Cardiac fibroblast (primary cell): Measurements from ENCODE around the gene ISL1.
A peak's percentile ranks its signal among the peaks of the same experiment; 100 is the strongest.

Experiments
- DNase-seq, 2 donors: peaks; one replicate each; pipeline versions ENCODE4 v3.0.0 to v3.0.0-alpha.2; 2010; ENCODE audit warnings: low read depth in 2 of 2
- H3K4me3 ChIP-seq, 2 donors: replicated peaks in 1 of 2; 1 replicate in 1 of 2; 2 replicates in 1 of 2; pipeline ENCODE4 v1.5.1; 2011; ENCODE audit warnings: low read depth in 2 of 2, low read length in 2 of 2, mild to moderate bottlenecking in 2 of 2, moderate library complexity in 1 of 2
- TF ChIP-seq, protein P1 (sequence below): IDR thresholded peaks from one replicate; pipeline ENCODE4 v1.5.1; 2011; ENCODE audit warnings: low read depth, mild to moderate bottlenecking, low read length, inconsistent platforms

The ISL1 gene

DNA sequence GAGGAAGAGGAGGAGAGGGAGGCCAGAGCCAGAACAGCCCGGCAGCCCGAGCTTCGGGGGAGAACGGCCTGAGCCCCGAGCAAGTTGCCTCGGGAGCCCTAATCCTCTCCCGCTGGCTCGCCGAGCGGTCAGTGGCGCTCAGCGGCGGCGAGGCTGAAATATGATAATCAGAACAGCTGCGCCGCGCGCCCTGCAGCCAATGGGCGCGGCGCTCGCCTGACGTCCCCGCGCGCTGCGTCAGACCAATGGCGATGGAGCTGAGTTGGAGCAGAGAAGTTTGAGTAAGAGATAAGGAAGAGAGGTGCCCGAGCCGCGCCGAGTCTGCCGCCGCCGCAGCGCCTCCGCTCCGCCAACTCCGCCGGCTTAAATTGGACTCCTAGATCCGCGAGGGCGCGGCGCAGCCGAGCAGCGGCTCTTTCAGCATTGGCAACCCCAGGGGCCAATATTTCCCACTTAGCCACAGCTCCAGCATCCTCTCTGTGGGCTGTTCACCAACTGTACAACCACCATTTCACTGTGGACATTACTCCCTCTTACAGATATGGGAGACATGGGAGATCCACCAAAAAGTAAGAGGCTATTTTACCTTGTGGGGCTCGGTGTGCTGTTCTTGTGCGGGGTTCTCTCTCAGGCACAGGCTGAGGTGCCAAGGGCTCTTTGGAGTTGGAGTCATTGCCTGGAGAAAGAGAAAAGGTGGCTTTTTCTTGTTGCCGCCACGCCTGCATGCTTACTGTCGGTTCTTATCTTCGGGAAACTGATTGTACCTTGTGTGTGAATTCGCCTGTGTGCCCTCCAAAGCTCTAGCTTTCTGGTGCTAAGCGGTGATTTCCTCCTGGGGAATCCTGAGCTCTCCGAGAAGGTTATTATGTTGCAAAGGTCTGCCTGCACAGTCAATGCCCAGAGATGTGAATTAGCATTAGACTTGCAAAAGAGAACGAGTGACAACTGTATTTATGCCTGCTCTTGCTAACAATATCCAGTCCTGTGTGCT is at the start of gene ISL1:
TSS of gene ISL1 (plus strand) at position 318 of the 991 bp plus-strand sequence. CDS start at position 542, 224 bp downstream.
- TF ChIP-seq, protein P1, sequence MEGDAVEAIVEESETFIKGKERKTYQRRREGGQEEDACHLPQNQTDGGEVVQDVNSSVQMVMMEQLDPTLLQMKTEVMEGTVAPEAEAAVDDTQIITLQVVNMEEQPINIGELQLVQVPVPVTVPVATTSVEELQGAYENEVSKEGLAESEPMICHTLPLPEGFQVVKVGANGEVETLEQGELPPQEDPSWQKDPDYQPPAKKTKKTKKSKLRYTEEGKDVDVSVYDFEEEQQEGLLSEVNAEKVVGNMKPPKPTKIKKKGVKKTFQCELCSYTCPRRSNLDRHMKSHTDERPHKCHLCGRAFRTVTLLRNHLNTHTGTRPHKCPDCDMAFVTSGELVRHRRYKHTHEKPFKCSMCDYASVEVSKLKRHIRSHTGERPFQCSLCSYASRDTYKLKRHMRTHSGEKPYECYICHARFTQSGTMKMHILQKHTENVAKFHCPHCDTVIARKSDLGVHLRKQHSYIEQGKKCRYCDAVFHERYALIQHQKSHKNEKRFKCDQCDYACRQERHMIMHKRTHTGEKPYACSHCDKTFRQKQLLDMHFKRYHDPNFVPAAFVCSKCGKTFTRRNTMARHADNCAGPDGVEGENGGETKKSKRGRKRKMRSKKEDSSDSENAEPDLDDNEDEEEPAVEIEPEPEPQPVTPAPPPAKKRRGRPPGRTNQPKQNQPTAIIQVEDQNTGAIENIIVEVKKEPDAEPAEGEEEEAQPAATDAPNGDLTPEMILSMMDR: no peak
- H3K4me3 ChIP-seq: peak within 1 kb of the TSS; percentile 32 to 37
- peak; percentile 42 to 57 for DNase-seq

DNA sequence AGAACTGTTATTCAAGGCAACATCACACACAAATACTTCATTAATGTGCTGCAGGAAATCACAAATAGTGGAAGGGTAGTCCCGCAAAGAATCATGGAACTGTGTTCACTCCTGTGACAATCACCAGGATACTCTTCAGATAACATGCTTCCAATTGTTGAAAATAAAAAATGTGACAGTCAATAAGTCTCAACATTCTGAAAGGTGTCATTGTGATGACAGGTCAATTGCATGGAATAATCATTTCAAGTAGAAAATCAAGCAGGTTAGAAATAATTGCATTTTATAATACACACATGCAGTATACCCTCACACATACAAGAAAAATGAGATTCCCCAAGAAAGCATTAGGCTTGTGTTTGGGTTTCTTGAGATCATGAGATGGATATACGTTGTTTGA is 46.4 kb upstream of the ISL1 start:
- TF ChIP-seq, protein P1: no peak
- no peak for DNase-seq
- no peak overlapping the region for H3K4me3 ChIP-seq

DNA sequence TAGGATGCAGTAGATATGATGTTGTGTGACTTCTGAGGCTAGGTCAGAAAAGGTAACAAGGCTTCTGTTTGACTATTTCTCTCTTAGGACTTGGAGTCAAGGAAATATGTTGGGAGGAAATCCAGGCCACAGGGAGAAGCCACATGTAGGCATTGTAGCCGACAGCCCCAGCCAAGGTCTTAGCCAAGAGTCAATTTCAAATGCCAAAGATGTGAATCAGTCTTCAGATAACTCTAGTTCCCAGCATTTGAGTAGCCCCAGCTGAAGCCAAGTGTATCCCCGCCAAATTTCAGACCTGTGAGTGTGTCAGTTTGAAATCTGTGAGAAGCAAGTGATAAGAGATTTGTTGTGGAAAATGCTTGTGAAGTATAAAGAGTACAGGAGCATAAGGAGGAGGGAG is 38.1 kb upstream of the ISL1 start:
- DNase-seq: peak; percentile 1 to 3
- TF ChIP-seq, protein P1: no peak
- H3K4me3 ChIP-seq: no peak overlapping the region

DNA sequence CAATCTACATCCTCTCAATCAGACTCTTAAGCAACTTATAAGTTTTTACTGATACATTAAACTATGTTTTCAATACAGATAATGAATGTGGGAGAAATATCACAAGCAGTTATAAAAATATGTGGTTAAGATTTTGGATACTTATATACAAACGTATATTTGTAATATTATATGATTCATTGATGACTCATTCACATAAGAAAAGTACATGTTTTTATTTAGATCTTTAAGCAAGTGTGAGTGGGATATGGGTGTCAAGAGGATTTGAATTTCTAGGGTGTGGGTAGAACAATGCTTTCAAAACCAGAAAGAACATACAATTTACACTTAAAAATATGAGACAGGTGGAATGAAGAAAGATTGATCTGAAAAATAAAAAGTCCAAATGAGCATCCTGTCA is 36.1 kb upstream of the ISL1 start:
- DNase-seq: no peak
- TF ChIP-seq, protein P1: no peak
- H3K4me3 ChIP-seq: no peak overlapping the region

DNA sequence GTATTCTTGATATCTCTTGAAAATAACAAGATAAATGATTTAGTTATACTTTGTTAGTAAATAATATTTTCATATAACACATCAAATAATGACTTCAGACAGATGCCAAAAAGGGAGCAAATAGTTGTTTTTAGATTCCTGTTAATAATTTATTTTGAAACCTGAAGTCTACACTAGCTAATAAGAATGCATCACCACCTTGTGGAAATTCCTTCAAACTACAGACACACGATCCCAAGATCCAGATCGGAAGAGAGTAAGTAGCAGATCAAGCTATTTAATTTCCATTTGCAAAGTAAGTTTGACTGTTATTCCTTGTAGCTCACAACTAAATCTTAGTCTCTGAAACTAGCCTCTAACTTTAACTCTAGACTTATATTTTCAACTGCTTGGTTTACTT is 35.5 kb upstream of the ISL1 start:
- TF ChIP-seq, protein P1: no peak
- no peak for DNase-seq
- H3K4me3 ChIP-seq: no peak overlapping the region

DNA sequence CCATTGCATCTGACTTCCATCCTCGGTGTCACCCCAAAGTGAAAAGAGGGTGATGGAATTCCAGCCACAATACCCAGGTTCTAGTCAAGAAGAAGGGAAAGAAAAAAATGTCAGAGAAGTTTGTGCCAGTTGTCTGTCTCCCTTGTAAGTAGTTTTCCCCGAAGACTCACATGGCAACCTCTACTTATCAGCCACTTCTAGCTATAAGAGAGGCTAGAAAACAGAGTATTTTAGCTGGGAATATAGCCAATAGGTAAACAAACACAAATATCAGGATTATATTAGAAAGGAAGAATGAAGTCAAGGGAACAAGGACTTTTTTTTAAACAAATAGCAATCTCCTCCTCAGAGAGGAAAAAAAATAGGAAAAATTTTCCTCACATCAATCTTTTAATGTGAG is 12.2 kb upstream of the ISL1 start:
- no peak for DNase-seq
- H3K4me3 ChIP-seq: no peak overlapping the region
- TF ChIP-seq, protein P1: no peak
